Body of pancreas (tissue), 4 donors: Measurements from ENCODE around the gene PPP1R15A.

Experiments
- CTCF ChIP-seq, 7 experiments: fragments of 450-650 bp in 4 of 7; fragments of 200-600 bp in 3 of 7; sonication (generic) in 3 of 7; IDR thresholded peaks; one replicate each; pipeline ENCODE4 v1.5.1; 2016 to 2019; ENCODE audit warnings: antibody characterized with exemption in 7 of 7
- POLR2A ChIP-seq, 3 donors: fragments of 450-650 bp; IDR thresholded peaks; one replicate each; pipeline ENCODE4 v1.6.1; 2016; ENCODE audit warnings: antibody characterized with exemption in 3 of 3, mild to moderate bottlenecking in 2 of 3

GRCh38 chr19:48844472-48844871 is 27.7 kb upstream of the PPP1R15A start:
- peak in 2 of 7 experiments; percentile 13 to 28 for TF ChIP-seq CTCF (IDR thresholded peaks at IDR 0.05)
- no peak for TF ChIP-seq POLR2A (IDR thresholded peaks at IDR 0.05)
